NCI-H510A treated with DMSO at 0.1 percent for 48 hours (cell line): ENCODE results near the gene MED12L.

Experiments
- DNase-seq: peaks from one replicate; lab custom pipeline; 2025; lab: John Stamatoyannopoulos, UW

The MED12L gene

DNA sequence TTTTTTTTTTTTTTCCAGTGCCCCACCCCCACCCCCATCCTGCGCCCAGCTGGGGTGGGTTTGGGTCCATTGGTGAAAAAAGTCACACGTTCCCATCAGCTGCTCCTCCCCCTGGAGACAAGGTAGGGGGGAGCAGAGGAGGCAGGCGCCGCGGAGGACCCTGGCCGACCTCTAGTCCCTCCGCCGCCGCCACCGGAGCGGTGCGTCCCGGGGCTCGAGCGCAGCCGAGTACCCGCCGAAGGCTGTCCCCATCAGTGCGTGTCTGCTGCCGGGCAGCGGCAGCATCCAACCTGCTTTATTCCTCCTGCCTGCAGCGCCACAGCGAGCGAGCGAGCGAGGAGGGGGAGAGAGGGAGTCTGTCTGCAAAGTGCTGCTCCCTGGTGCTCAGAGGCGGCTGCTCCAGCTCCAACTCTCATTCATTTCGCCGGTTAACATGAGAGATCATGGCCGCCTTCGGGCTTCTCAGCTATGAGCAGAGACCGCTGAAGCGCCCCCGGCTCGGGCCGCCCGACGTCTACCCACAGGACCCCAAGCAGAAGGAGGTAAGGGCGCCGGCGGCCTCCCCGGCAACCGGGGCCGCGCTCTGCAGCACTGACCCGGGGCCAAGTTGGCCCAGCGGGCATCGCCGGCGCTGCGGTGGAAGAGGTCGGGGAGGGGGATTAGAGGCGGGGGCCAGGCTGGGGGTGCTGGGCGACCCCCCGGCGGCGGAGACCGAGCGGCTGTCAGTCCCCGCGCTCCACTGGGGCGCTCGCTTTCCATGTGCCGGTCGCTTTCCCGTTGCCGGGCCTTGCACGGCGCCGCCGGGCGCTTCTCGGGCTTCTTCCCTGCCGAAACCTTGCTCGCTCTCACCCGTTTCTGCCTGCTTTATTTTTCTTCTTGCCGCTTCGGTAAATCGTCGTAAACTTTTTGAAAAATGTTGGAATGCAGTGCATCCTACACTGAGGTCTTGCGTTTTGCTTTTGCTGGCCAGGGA, 1.3 kb downstream of the MED12L start:
- DNase-seq = peak; percentile 77

DNA sequence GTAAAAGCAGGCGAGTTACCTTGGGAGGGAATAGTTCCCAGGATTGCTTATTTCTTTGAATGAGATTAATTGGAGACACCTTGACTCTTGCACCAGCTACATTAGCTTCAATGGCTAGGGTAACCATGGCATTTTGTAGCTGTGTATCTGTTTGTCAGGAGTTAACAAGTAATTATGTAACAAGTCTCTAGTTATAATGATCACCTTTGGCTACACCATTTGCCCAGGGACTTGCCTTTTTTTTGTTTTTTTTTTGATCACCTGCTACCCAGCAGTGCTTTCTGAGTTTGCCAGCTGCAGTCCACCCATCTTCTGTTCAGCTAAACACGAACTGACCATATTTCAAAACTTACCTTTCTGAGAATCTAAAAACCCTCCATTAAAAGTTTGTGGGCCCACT, 2.2 kb downstream of the MED12L start:
- no peak for DNase-seq

DNA sequence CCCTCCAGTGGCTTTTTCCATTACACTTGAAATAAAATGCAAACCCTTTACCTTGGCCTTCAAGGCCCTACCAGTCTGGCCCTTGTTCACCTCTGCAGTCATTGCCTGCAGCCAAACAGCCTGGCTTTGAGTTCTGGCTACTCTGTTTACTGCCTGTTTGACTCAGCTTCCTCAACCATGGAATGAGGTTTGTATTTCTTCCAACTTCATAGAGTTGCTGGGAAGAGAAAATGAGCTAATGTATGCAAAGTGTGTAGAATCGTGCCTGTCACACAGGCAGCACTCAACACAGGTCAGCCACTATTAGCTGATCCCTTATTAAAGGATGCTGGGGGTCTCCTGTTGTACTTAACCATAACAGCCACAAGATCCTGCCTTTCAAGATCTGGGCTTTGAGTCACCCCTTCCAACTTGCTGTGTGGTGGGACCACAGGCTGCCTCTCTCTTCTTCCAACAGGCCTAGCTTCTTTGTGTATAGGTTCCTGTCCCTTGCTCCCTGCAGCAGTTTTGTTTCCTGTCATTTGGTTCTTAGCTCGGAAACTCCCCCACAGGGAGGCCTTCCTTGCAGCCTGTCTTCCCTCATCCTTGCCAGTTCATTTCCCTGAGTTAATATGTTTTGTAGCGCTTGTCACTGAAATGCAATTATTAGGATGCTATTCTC, 6.4 kb downstream of the MED12L start:
- DNase-seq = no peak

DNA sequence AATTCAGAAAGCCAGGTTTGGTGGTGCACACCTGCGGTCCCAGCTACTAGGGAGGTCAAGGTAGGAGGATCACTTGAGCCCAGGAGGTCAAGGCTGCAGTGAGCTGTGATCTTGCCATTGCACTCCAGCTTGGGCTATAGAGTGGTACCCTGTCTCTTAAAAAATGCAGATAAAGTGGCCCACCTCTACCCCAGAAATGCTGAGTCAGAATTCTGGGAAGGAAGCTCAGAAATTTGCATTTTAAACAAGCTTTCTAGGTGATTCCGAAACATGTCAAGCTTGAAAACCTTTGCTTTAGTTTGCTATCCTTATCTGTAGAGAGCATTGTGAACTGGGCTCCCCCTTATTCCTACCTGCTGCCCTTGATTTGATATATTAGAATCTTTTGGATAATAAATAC, 7.7 kb downstream of the MED12L start:
- no peak for DNase-seq

DNA sequence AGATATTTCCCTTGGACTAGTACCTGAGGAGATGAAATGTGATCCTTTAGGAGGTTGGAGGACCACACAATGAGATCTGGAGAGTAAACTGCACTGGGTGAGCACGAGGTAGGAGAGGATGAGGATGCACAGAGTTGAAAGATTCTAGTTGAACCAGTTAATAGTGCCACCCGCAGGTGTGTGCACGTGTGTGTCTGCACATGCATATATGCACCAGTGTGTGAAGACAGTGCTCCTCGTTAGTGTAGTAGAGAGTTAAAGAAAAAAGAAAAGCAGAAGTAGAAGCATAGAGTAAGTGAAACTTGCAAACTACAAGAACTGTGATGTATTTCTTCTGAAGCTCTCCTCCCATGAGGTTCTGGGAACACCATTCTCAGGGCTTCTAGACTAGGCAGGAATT, 8.4 kb downstream of the MED12L start:
- no peak for DNase-seq

DNA sequence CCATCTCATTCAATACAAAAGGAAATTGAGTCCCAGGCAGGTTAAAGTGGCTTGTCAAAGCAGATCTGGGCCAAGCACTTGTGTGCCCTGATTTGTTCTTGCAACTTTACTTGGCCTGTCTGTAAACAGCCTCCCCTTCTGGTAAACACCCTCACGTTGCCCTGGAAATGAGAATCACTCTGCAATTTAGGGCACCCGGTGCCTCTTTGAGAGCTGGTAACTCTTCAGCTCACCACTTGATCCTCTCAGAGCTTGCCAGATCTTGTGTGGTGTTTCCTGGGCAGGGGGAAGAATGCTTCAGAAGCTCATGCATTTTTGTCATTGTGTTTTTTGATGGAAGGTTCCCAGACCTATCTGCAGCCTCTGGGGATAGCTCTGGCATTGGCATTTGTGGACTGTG, 11.3 kb downstream of the MED12L start:
- no peak for DNase-seq

DNA sequence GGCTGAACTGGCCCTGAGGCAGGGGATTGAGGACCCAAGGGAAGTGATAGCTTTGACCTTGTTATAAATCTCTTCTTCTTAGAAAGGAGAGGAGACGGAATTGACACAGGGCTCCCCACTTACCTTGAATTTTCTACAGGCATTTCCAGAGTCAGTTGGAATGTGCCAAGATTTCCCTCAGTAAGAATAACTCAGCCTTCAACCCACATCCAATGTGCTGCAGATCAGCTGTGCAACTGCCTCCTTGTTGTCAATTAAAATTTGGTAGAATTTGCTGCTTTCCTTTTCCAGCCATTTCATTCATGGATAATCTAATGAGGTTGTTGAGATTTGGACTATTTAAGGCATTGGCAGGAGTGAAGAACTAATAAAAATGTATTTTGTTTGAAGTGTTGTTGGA, 14.6 kb downstream of the MED12L start:
- DNase-seq = no peak

DNA sequence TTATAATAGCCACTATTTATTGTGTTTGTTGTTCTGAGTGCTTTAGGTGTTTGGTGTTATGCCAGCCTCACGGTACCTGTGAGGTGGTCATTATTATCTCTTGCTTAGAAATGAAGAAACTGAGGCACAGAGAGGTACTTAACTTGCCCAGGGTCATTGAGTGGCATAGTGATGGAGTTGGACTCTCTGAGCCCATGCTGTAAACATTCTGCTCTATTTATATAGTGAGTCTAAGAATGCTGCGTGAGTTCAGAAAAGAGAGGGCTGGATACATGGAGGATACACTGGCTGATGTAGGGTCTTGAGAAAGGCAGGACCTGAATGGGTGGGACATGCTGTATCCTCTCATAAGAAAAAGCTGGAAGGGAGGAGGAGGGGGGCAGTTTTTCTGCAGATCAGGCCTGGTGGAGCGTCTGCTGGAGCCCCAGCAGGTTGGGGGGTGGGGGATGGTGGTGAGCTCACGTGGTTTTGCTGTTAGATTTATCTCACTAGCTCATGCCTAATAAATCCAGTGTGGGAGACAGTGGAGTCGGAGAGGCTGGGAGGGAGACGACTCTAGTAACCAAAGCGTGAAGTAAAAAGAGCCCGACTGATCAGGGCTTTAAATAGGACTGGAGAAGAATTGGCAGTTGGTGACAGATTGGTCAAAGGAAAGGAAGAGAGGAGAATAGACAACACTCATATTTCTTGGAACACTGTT, 16.0 kb downstream of the MED12L start:
- no peak for DNase-seq

DNA sequence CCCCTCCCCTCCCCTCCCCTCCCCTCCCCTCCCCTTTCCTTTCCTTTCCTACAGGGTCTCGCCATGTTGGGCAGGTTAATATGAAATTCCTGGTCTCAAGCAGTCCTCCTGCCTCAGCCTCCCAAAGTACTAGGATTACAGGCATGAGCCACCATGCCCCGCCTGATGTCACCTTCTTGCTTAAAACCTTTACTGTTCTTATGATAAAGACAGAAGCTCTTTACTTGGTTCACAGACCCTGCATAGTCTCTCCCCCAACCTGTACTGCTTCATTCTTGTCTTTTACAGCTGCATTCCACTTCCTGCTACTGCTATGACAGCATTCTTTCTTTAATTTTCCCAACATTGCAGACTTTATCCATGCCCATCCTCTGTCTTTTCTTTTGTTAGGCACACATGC, 20.8 kb downstream of the MED12L start:
- DNase-seq = no peak

DNA sequence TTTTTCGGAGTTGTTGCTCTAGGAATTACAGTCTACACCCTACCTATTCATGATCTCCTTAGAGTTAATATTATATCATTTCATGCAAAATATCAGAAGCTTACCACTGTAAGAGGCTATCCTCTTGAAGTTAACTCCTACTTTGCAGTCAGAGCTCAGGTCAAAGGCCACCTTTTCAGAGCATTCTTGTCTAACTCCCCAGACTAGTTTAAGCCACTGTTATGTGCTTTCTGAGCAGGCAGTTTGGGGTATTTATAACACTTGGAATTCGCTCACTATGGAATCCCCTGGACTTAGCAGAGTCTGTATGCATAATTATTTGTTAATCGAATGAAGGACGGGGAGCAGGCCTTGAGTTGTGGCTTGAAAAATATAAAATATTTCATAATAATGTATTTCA, 21.7 kb downstream of the MED12L start:
- DNase-seq = no peak

DNA sequence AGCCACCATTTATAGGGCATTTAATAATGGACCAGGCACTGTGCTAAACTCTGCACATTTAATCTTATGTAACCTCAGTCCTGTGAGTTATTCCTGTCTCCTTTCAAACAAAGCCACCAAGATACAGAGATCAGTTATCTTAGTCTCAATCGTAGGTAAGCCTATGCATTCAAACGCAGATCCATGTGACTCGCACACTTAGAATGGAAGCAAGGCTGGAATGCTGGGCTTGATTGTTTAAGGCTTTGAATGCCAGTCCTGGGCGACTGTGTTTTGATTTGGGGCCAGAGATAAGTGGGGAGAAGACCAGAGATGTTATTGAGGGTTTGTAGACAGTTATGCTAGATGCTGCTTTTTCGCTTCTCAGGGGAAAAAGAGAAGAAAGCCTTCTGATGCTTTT, 22.2 kb downstream of the MED12L start:
- no peak for DNase-seq

DNA sequence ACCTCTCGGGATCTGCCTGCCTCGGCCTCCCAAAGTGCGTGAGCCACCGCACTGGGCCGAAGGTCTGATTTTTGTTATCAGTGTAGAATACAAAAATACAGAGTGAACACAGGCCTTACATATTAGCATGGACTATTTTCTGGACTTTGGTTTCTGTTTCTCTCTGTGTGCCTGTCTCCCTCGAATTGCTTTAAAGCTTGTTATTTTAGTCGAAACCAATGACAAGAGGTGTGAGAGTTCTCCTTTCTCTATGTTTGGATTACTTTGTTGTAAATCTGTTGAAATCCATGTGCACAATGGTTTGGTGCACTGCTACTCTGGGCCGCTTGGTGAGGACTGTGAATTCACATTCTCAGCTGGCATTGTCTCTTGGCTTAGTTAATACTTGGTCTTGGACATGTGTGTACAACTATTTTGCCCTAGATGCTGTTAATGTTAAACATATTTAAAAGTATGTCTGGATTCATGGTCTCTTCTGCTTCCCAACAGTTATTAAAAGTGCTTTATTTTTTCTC, 23.9 kb downstream of the MED12L start:
- no peak for DNase-seq

DNA sequence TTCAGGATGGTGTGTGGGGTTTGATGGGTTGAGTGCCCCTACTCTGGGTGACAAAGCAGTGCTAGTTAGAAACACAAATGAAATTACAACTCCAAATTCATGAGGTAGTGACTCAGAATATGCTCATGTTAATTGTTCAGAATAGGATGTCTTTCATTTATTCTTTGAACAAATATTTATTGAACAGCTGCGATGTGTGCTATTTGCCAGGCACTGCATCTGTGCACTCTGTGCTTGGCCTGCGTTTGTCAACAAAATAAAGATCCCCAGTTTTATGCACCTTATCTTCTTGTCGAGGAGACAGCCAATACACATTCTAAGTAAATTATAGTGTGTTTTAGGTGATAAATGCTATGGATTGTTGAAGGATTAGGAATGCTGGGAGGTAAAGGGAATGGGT, 27.3 kb downstream of the MED12L start:
- DNase-seq = no peak

DNA sequence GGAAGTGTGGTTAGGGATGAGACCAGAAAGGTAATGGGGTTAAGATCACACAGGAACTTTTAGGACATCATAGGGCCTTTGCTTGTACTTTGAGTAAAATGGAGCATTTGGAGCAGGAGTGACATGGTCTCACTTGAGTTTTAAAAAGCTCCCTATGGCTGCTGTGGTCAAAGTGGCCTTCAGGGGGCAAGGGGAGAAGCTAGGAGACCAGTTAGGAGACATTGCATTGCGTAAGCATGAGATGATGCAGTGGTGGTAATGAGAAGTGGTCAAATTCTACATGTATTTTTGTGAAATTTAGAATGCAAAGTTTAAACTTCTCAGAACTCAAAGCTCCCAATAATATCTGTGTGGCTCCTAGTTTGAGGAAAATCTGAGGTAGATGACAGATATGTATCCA, 27.9 kb downstream of the MED12L start:
- DNase-seq = no peak

DNA sequence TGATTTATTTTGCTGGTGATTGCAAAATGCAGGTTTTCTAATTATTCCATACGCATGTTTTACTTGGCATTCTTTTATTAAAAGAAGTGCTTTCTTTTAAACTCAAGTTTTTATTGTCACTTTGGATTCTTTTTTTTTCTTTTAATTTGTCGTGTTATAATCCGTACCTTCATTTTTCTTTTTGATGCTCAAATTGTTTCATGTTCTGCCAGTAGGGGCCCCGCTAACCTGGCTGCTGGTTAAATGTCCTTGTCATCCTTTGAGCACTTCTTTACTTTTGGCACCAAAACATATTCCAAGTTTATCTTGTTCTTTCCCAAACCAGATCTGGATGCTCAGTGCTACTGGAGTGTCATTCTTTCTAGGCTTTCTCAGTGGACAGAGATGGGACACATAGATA, 31.6 kb downstream of the MED12L start:
- no peak for DNase-seq

DNA sequence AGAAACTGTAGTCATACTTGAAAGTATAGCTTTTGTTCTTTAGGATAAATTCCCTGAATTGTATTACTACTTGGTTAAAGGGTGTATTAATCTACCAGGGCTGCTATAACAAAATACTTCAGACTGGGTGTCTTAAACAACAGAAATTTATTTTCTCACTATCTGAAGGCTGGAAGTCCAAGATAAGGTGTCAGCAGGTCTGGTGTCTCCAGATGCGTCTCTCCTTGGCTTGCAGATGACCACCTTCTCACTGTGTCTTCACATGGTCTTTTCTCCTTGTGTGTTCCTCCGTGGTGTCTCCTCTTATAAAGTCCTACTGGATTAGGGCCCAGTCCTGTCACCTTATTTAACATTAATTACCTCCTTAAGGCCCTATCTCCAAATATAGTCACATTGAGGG, 33.7 kb downstream of the MED12L start:
- no peak for DNase-seq

DNA sequence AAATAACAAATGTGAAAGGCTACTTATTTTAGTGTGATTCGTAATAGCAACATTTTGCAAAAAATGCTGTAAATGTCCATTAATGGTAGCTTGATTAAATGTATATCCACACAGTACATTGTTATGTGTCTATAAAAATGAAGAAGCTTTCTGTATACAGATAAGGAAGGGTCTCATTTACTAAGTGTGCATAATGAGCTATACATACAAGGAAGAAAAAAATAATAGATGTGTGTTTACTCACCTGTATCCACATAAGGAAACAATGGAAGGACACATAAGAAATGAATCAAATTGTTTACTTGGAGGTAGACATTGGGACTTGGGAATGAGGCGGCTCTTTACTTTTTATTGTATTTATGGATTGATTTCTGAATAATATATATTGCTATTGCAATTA, 34.9 kb downstream of the MED12L start:
- peak; percentile 26 for DNase-seq

DNA sequence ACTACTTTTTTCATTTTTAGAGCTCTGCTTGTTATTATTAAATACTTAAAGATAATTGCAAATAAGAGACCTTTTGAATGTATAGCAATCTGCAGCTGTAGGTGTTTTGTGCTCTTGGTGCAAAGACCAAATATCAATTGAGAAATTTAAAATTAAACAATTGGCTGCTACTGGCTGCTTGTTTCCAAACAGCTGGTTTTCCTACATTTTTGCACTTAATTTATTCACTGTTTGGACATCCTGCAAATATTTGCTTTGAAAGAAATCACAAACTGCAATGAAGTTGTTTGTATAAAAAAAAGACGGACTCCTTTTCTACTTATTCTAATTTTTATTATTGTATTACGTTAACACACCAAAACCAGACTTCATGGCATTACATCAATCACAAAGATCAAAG, 35.6 kb downstream of the MED12L start:
- no peak for DNase-seq

DNA sequence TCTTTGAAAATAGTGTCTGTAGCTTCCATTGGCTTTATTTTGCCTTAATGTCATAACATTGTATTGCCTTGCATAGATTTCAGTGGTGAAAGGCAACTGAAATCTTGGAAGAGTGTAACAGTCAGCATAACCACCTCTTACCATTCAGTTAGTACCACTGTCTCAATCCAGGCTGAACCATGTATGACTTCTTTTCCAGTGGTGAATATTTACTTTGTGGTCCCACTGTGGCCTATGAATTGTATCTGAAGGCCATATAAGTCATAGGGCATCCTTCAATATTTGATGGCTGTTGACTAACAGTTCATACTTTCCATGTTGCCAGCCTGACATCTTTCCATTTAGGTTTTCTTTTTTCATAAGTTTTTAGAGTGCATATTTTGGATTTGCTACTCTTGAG, 38.4 kb downstream of the MED12L start:
- DNase-seq = no peak

DNA sequence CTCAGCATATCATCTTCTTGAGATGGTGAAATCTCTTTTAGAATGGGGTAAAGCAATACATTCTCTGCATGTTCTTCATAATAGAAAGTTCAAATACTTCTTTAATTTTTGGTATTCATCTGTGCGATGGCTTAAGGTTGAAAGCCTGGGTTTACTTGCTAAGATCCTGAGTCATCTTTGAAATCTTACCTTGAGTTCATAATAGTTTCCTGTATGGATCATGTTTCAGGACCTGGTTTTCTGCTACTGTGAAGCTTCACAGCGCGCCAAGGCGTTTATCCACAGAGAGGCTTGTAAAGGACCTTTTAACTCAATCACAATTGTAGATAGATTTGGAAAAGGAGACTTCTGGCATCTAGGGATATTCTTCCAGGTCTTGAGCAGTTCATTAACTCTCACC, 39.0 kb downstream of the MED12L start:
- DNase-seq = peak; percentile 7

DNA sequence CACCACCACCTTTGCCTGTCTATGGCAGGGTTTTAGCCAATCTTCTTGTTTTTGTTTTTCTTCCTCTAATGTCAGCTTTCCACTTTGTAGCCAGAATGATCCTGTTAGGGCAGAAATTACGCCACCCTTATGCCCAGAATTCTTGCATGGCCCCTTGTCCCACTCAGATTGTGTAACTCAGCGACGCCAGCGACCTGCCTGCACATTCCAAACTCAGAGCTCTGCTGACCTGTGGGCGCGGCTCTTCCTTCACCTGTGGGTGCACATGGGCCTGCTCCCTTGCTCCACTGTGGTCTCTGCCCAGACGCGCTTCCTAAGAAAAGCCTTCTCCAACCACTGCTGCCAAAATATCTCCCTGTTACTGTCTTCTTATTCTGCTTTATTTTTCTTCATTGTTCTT, 45.0 kb downstream of the MED12L start:
- DNase-seq = no peak

DNA sequence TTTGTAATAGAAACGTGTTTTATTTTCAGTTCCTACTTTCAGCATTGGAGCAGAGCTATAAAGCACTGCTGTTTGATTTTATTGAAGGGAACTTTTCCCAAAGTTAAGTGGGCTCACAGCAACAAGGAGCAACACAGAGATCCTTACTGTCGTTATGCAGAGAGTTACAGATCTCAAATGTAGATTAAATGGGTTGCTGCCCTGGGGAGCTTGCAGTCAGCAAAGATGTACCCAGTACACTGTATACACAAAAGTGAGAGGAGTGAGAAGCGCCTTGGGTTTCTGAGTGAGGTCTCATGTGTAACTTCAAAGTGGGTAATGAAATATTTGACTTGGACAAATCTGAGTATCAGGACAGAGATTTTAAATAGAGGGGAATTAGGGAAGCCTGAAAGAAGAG, 47.7 kb downstream of the MED12L start:
- no peak for DNase-seq
